ENCODE data around the gene SMPD3. TPM values are rescaled to one million over a fixed set of nuclear protein-coding genes. Genes with fewer than 3 reads are reported as not detected.

SMPD3 gene
- total and polyA plus RNA-seq, 9 donors, result 0.40 to 31.4 (median 2.2) TPM

DNA sequence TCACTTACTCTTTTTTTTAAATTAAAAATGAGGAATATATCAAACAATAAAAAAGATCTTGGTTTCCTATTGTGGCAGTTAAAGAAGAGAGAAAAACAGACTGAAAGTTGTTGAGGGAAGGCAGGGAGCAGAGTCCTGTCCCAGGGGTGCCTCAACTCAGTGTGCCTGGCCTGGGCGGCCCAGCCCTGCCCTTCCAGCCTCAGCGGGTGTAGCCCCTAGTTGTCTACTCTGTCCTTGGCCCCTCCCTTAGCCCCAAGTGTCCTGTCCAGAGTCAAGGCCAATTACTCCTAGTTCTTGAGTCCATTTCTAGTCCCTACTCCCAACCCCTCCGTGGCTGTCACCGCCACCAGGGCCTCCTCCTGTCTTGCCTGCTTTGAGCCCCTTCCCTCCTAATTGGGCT lies 52.5 kb downstream of the SMPD3 start:
- no peaks in the 10 kb centered on the region for H3K9me3 ChIP-seq
- no peak for DNase-seq
- no peaks in the 10 kb centered on the region for H3K36me3 ChIP-seq
- H3K27me3 ChIP-seq, result no peaks in the 10 kb centered on the region
- intact Hi-C loops (cut with DNase I), result loop anchor here in 2 of 4 donors (2.0 to 5.0 kb wide), 2 partner anchors 111 to 115 kb away; no protein-coding TSS in a partner anchor
- no peak overlapping the region for H3K4me3 ChIP-seq
- no peak overlapping the region for H3K27ac ChIP-seq
- TF ChIP-seq EP300 (IDR thresholded peaks at IDR 0.05), result no peak
- no peak for TF ChIP-seq POLR2A (IDR thresholded peaks at IDR 0.05)
- no peak for TF ChIP-seq CTCF (IDR thresholded peaks at IDR 0.05)
- WGBS, 3 donors, result 52 to 75% (median 59%) methylated on average over 4 of the region's 4 CpGs
- peaks cover 22% of the 10 kb centered on the region for H3K4me1 ChIP-seq (ENCODE audit: insufficient read depth)

DNA sequence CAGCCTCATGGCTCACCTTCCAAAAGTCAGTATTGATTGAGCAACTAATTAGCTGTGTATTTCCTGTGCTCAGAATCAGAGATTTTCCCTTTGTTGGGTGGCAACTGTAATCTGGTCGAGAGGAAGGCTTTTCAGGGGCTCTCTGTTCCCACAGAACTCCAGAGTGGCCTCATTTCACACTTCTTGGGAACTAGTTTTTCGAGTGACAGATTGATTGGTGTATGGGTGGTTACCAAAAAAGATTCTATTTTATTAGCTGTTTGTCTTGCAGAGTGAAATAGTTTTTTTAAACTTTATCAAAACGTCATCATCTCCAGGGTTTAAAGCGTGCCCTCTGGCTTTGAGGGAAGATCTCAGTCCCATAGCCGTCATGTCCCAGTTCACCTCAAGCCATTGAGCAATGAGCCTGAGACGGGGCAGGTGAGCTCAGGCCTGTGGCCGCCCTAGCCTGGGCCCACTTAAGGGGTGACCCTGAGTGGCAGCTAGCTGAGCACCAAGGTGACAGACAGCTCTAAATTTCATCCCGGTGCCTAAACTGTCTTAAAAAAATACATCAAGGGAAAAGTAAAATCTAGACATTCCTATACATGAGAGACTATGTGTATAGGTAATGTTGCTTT lies 53.0 kb downstream of the SMPD3 start:
- DNase-seq, result no peak

GRCh38 chr16:68393333-68393732 lies 55.0 kb downstream of the SMPD3 start:
- no peaks in the 10 kb centered on the region for H3K27me3 ChIP-seq
- H3K4me3 ChIP-seq, result no peak overlapping the region
- no peaks in the 10 kb centered on the region for H3K36me3 ChIP-seq
- H3K27ac ChIP-seq, result no peak overlapping the region
- 95 to 96% (median 95%) methylated on average over 3 of the region's 3 CpGs for WGBS, 3 donors
- no peak for TF ChIP-seq CTCF (IDR thresholded peaks at IDR 0.05)
- no peak for TF ChIP-seq POLR2A (IDR thresholded peaks at IDR 0.05)
- TF ChIP-seq EP300 (IDR thresholded peaks at IDR 0.05), result no peak
- H3K9me3 ChIP-seq, result no peaks in the 10 kb centered on the region
- no peak for DNase-seq
- intact Hi-C loops (cut with DNase I), result no loop called here
- peaks cover 16% of the 10 kb centered on the region for H3K4me1 ChIP-seq (ENCODE audit: insufficient read depth)

More for the DNA sequence above, 53.0 kb downstream of the SMPD3 start:
- no peak for TF ChIP-seq POLR2A (IDR thresholded peaks at IDR 0.05)
- TF ChIP-seq EP300 (IDR thresholded peaks at IDR 0.05), result no peak
- TF ChIP-seq CTCF (IDR thresholded peaks at IDR 0.05), result no peak
- 84 to 90% (median 90%) methylated on average over 8 of the region's 8 CpGs for WGBS, 3 donors
- H3K4me1 ChIP-seq (ENCODE audit: insufficient read depth), result peaks cover 22% of the 10 kb centered on the region
- H3K4me3 ChIP-seq, result no peak overlapping the region
- intact Hi-C loops (cut with DNase I), result loop anchor here in 1 of 4 donors (5.0 kb wide), 1 partner anchor 112 kb away; no protein-coding TSS in a partner anchor
- no peak overlapping the region for H3K27ac ChIP-seq
- no peaks in the 10 kb centered on the region for H3K9me3 ChIP-seq
- H3K36me3 ChIP-seq, result no peaks in the 10 kb centered on the region
- no peaks in the 10 kb centered on the region for H3K27me3 ChIP-seq

DNA sequence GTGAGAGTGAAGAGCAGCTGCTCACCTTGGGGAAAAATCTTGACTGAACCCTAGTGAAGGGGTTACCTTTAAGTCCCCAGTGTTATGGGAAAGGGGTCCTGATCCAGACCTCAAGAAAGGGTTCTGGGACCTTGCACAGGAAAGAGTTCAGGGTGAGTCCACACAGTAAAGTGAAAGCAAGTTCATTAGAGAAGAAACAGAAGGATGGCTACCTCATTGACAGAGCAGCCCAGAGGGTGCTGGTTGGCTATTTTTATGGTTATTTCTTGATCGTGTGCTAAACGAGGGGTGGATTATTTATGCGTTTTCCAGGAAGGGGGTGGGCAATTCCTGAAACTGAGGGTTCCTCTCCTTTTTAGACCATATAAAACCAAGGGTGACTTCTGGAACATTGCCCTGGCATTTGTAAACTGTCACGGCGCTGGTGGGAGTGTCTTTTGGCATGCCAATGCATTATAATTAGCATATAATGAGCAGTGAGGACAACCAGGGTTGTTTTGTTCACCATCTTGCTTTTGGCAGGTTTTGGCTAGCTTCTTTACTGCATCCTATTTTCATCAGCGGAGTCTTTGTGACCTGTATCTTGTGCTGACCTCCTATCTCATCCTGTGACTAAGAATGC lies 58.4 kb downstream of the SMPD3 start:
- TF ChIP-seq CTCF (IDR thresholded peaks at IDR 0.05) (no peak), EP300 (IDR thresholded peaks at IDR 0.05) (no peak), POLR2A (IDR thresholded peaks at IDR 0.05) (no peak)
- no peaks in the 10 kb centered on the region for H3K36me3 ChIP-seq
- intact Hi-C loops (cut with DNase I), result no loop called here
- no peaks in the 10 kb centered on the region for H3K4me1 ChIP-seq (ENCODE audit: insufficient read depth)
- H3K27me3 ChIP-seq, result no peaks in the 10 kb centered on the region
- H3K9me3 ChIP-seq, result no peaks in the 10 kb centered on the region
- no peak overlapping the region for H3K4me3 ChIP-seq
- DNase-seq, result no peak
- no peak overlapping the region for H3K27ac ChIP-seq
- 63 to 68% (median 65%) methylated on average over 6 of the region's 6 CpGs for WGBS, 3 donors
